Liver (tissue), 9 donors: ENCODE measurements around the gene ARHGAP32. TPM values are rescaled to one million over a fixed set of nuclear protein-coding genes. Genes with fewer than 3 reads are reported as not detected.

ENCODE experiments used
- DNase-seq: peaks from one replicate; pipeline ENCODE4 v3.0.0-alpha.2; 2017; ENCODE audit warnings: low spot score
- H3K27ac ChIP-seq, 2 donors: one replicate each; pipeline ENCODE4 v1.7.0; 2013; ENCODE audit warnings: inconsistent platforms in 2 of 2, low read length in 2 of 2, control low read depth in 1 of 2, low read depth in 1 of 2, mild to moderate bottlenecking in 1 of 2
- H3K27me3 ChIP-seq, 4 donors: one replicate each; pipeline versions ENCODE4 v1.6.1 to v1.7.0; 2013; ENCODE audit warnings: low read length in 3 of 4, inconsistent platforms in 1 of 4, mild to moderate bottlenecking in 1 of 4, moderate library complexity in 1 of 4; ENCODE audit not compliant: control insufficient read depth in 4 of 4, insufficient read depth in 4 of 4
- H3K36me3 ChIP-seq, 4 donors: one replicate each; pipeline versions ENCODE4 v1.6.1 to v1.7.0; 2013; ENCODE audit warnings: low read length in 3 of 4, mild to moderate bottlenecking in 3 of 4, low read depth in 1 of 4, moderate library complexity in 1 of 4; ENCODE audit not compliant: control insufficient read depth in 4 of 4, insufficient read depth in 3 of 4
- H3K4me1 ChIP-seq, 4 donors: one replicate each; pipeline versions ENCODE4 v1.6.1 to v1.7.0; 2013; ENCODE audit warnings: low read length in 3 of 4, mild to moderate bottlenecking in 3 of 4, moderate library complexity in 1 of 4; ENCODE audit not compliant: control insufficient read depth in 4 of 4, insufficient read depth in 4 of 4
- H3K4me3 ChIP-seq, 3 donors: one replicate each; pipeline versions ENCODE4 v1.6.1 to v1.7.0; 2013; ENCODE audit warnings: low read length in 3 of 3, control low read depth in 1 of 3, low read depth in 1 of 3, mild to moderate bottlenecking in 1 of 3
- H3K9ac ChIP-seq, 2 donors: one replicate each; pipeline ENCODE4 v1.7.0; 2013; ENCODE audit warnings: low read length in 2 of 2, mild to moderate bottlenecking in 2 of 2, moderate library complexity in 2 of 2, control low read depth in 1 of 2, low read depth in 1 of 2
- H3K9me3 ChIP-seq, 4 donors: one replicate each; pipeline versions ENCODE4 v1.6.1 to v1.7.0; 2013; ENCODE audit warnings: low read length in 3 of 4; ENCODE audit not compliant: control insufficient read depth in 4 of 4
- ATF3 ChIP-seq: IDR thresholded peaks from 2 replicates; pipeline ENCODE4 v1.6.1; 2016; ENCODE audit warnings: antibody characterized with exemption
- CTCF ChIP-seq: fragments of 150-350 bp; IDR thresholded peaks from 2 replicates; pipeline ENCODE4 v1.5.1; 2017; ENCODE audit warnings: improper control_type of control experiment, low read depth, low read length; ENCODE audit not compliant: missing input control
- FOXA1 ChIP-seq: IDR thresholded peaks from 2 replicates; pipeline ENCODE4 v1.6.1; 2016; ENCODE audit warnings: antibody characterized with exemption
- FOXA2 ChIP-seq: IDR thresholded peaks from 2 replicates; pipeline ENCODE4 v1.6.1; 2016; ENCODE audit warnings: antibody characterized with exemption
- GABPA ChIP-seq, 2 donors: IDR thresholded peaks in 1 of 2; conservative IDR thresholded peaks in 1 of 2; 2 replicates each; pipeline ENCODE4 v1.6.1; 2016; ENCODE audit warnings: antibody characterized with exemption in 2 of 2, mild to moderate bottlenecking in 1 of 2, moderate library complexity in 1 of 2
- HNF4A ChIP-seq, 2 donors: conservative IDR thresholded peaks; 2 replicates each; pipeline ENCODE4 v1.6.1; 2016; ENCODE audit warnings: antibody characterized with exemption in 2 of 2, mild to moderate bottlenecking in 2 of 2
- HNF4G ChIP-seq: IDR thresholded peaks from 2 replicates; pipeline ENCODE4 v1.6.1; 2016; ENCODE audit warnings: antibody characterized with exemption
- JUND ChIP-seq, 2 donors: IDR thresholded peaks; 2 replicates each; pipeline ENCODE4 v1.6.1; 2016; ENCODE audit warnings: antibody characterized with exemption in 2 of 2
- MAX ChIP-seq: IDR thresholded peaks from 2 replicates; pipeline ENCODE4 v1.6.1; 2016; ENCODE audit warnings: antibody characterized with exemption
- RAD21 ChIP-seq, 2 donors: IDR thresholded peaks; 2 replicates each; pipeline ENCODE4 v1.6.1; 2016; ENCODE audit warnings: antibody characterized with exemption in 2 of 2, mild to moderate bottlenecking in 2 of 2
- REST ChIP-seq: IDR thresholded peaks from 2 replicates; pipeline ENCODE4 v1.6.1; 2016; ENCODE audit warnings: antibody characterized with exemption, mild to moderate bottlenecking
- RXRA ChIP-seq, 2 donors: IDR thresholded peaks; 2 replicates each; pipeline ENCODE4 v1.6.1; 2017 to 2018; ENCODE audit warnings: antibody characterized with exemption in 2 of 2, mild to moderate bottlenecking in 1 of 2
- SP1 ChIP-seq: IDR thresholded peaks from 2 replicates; pipeline ENCODE4 v1.6.1; 2018; ENCODE audit warnings: antibody characterized with exemption, mild to moderate bottlenecking
- TAF1 ChIP-seq: conservative IDR thresholded peaks from 2 replicates; pipeline ENCODE4 v1.6.1; 2016; ENCODE audit warnings: antibody characterized with exemption, mild to moderate bottlenecking
- YY1 ChIP-seq: IDR thresholded peaks from 2 replicates; pipeline ENCODE4 v1.6.1; 2016; ENCODE audit warnings: antibody characterized with exemption, mild to moderate bottlenecking
- ZBTB33 ChIP-seq: IDR thresholded peaks from 2 replicates; pipeline ENCODE4 v1.6.1; 2016; ENCODE audit warnings: antibody characterized with exemption
- WGBS: extraction: QIAGEN DNeasy Blood & Tissue Kit; methylation state at CpG from one replicate; pipeline ENCODE4 v1.1.7; 2013; 5-methylcytosine and 5-hydroxymethylcytosine counted together
- polyA plus RNA-seq, 2 donors: library from polyadenylated mRNA; stranded (reverse) in 1 of 2; unstranded in 1 of 2; fragments of 200-250 nt in 1 of 2; fragments of >200 nt in 1 of 2; fragmentation: Nextera tagmentation in 1 of 2; extraction: Ambion mirVana in 1 of 2; gene quantifications; one replicate each; pipeline versions ENCODE4 v1.2.1 to v1.2.3, GENCODE V29; 2013 to 2015
- total RNA-seq, 2 donors: library from RNA; depleted of rRNA; stranded (reverse); fragments of >200 nt; gene quantifications; one replicate each; pipeline ENCODE4 v1.2.3, GENCODE V29; 2014
- donor health status: healthy.
- donor health status: healthy.
- donor health status: healthy.
- donor health status: healthy.
- donor health status: healthy.

ARHGAP32 gene
- total and polyA plus RNA-seq, 4 donors = 1.8 to 13.1 (median 2.6) TPM

- TF ChIP-seq YY1 = no peak
- TF ChIP-seq HNF4G = no peak
- TF ChIP-seq GABPA (IDR thresholded peaks at IDR 0.05 in 1 of 2, conservative IDR thresholded peaks at IDR 0.05 in 1 of 2) = no peak
- H3K4me1 ChIP-seq = no peaks in the 10 kb centered on the region
- H3K36me3 ChIP-seq = no peaks in the 10 kb centered on the region
- no peak overlapping the region for H3K9ac ChIP-seq
- DNase-seq = no peak
- H3K9me3 ChIP-seq = no peaks in the 10 kb centered on the region
- H3K27ac ChIP-seq = no peak overlapping the region
- no peak overlapping the region for H3K4me3 ChIP-seq
- 89% methylated on average over 2 of the region's 2 CpGs for WGBS
- H3K27me3 ChIP-seq = no peaks in the 10 kb centered on the region
These were observed 173.1 kb downstream of the ARHGAP32 start for GRCh38 chr11:129018991-129019390.

- TF ChIP-seq JUND (IDR thresholded peaks at IDR 0.05) (no peak), HNF4A (conservative IDR thresholded peaks at IDR 0.05) (no peak), MAX (no peak), ATF3 (no peak), SP1 (no peak), GABPA (IDR thresholded peaks at IDR 0.05 in 1 of 2, conservative IDR thresholded peaks at IDR 0.05 in 1 of 2) (no peak), CTCF (no peak)
These were observed 174.0 kb downstream of the ARHGAP32 start for GRCh38 chr11:129018126-129018525.

GRCh38 chr11:129013737-129014475 is 178.2 kb downstream of the ARHGAP32 start:
- H3K4me1 ChIP-seq = no peaks in the 10 kb centered on the region
- H3K9me3 ChIP-seq = no peaks in the 10 kb centered on the region
- H3K4me3 ChIP-seq = no peak overlapping the region
- no peaks in the 10 kb centered on the region for H3K36me3 ChIP-seq
- WGBS = 79% methylated on average over 5 of the region's 5 CpGs
- no peaks in the 10 kb centered on the region for H3K27me3 ChIP-seq
- no peak overlapping the region for H3K27ac ChIP-seq
- no peak overlapping the region for H3K9ac ChIP-seq
- DNase-seq = no peak
- TF ChIP-seq GABPA (IDR thresholded peaks at IDR 0.05 in 1 of 2, conservative IDR thresholded peaks at IDR 0.05 in 1 of 2) = no peak
- no peak for TF ChIP-seq HNF4G
- no peak for TF ChIP-seq HNF4A (conservative IDR thresholded peaks at IDR 0.05)
- TF ChIP-seq JUND (IDR thresholded peaks at IDR 0.05) = no peak
- no peak for TF ChIP-seq YY1
- TF ChIP-seq FOXA1 = no peak
- TF ChIP-seq RXRA (IDR thresholded peaks at IDR 0.05) = no peak
- TF ChIP-seq FOXA2 = no peak
- no peak for TF ChIP-seq CTCF
- TF ChIP-seq RAD21 (IDR thresholded peaks at IDR 0.05) = no peak
- no peak for TF ChIP-seq TAF1
- no peak for TF ChIP-seq SP1
- TF ChIP-seq REST = no peak
- TF ChIP-seq ZBTB33 = no peak

More at GRCh38 chr11:129018126-129018525, 174.0 kb downstream of the ARHGAP32 start:
- H3K36me3 ChIP-seq = no peaks in the 10 kb centered on the region
- H3K4me3 ChIP-seq = no peak overlapping the region
- no peaks in the 10 kb centered on the region for H3K4me1 ChIP-seq
- no peak for DNase-seq
- H3K27ac ChIP-seq = no peak overlapping the region
- H3K9ac ChIP-seq = no peak overlapping the region
- WGBS = 87% methylated on average over 2 of the region's 2 CpGs
- no peaks in the 10 kb centered on the region for H3K9me3 ChIP-seq
- H3K27me3 ChIP-seq = no peaks in the 10 kb centered on the region
